GM12878 (cell line): ENCODE measurements around the gene FOXRED2. TPM values are rescaled to one million over a fixed set of nuclear protein-coding genes. Genes with fewer than 3 reads are reported as not detected.

Experiments
- ATAC-seq: fragments of 200-7000 bp; cut with Tn5 transposase; 3 replicates; pipeline ENCODE4 v1.9.1; 2020; ENCODE audit warnings: mild to moderate bottlenecking, moderate library complexity
- BruUV-seq: library from RNA; stranded (reverse); fragments of 400-500 nt; replicated peaks from 2 replicates; lab custom pipeline; 2021; lab: Mats Ljungman, UMichigan
- CTCF ChIA-PET: fragments of 300-600 bp; sonication (Branson Sonifier 250); formaldehyde crosslinking; extraction: SDS; loops from one replicate; lab custom pipeline; 2021; ENCODE audit warnings: inconsistent platforms; lab: Yijun Ruan, JAX
- POLR2A ChIA-PET: fragments of 350-600 bp; formaldehyde crosslinking; extraction: SDS; loops from one replicate; lab custom pipeline; 2021; ENCODE audit warnings: inconsistent platforms; lab: Charles Lee
- RAD21 ChIA-PET: fragments of 300-600 bp; sonication (Branson Sonifier 250); formaldehyde crosslinking; loops from one replicate; lab custom pipeline; 2023; ENCODE audit warnings: antibody characterized with exemption; ENCODE audit not compliant: unreplicated experiment; lab: Charles Lee
- SMC1A ChIA-PET: fragments of 300-600 bp; sonication (Branson Sonifier 250); formaldehyde crosslinking; loops from one replicate; lab custom pipeline; 2023; ENCODE audit not compliant: unreplicated experiment, uncharacterized antibody; lab: Charles Lee
- DNase-seq: peaks from one replicate; pipeline ENCODE4 v3.0.0-alpha.2; 2011; ENCODE audit warnings: low read depth, low spot score
- FAIRE-seq: peaks from 3 replicates; lab custom pipeline; 2011; peaks lifted over from hg19 to GRCh38; lab: Jason Lieb, UNC
- H2AFZ ChIP-seq: 2 replicates; pipeline ENCODE4 v1.6.0; 2011; ENCODE audit warnings: low read depth, low read length, control low read depth; ENCODE audit not compliant: control insufficient read depth
- H3K27ac ChIP-seq: 2 replicates; pipeline ENCODE4 v1.5.1; 2011; ENCODE audit warnings: control low read depth; ENCODE audit not compliant: control insufficient read depth, insufficient read depth
- H3K27me3 ChIP-seq, 2 experiments: replicated peaks in 1 of 2; 2 replicates each; pipeline versions ENCODE4 v1.6.0 to v1.6.1; 2011; ENCODE audit warnings: low read length in 1 of 2; ENCODE audit not compliant: control insufficient read depth in 2 of 2, insufficient read depth in 2 of 2
- H3K36me3 ChIP-seq, 2 experiments: 2 replicates each; pipeline ENCODE4 v1.5.1; 2011; ENCODE audit warnings: low read length in 1 of 2; ENCODE audit not compliant: control insufficient read depth in 2 of 2, insufficient read depth in 2 of 2
- H3K4me1 ChIP-seq: 2 replicates; pipeline ENCODE4 v1.6.1; 2011; ENCODE audit warnings: mild to moderate bottlenecking, low read length, moderate library complexity, mixed read lengths; ENCODE audit not compliant: control insufficient read depth, insufficient read depth
- H3K4me2 ChIP-seq: 2 replicates; pipeline ENCODE4 v1.6.0; 2011; ENCODE audit warnings: control low read depth; ENCODE audit not compliant: control insufficient read depth, insufficient read depth
- H3K4me3 ChIP-seq: fragments of 200-600 bp; sonication (generic); 2 replicates; pipeline ENCODE4 v1.5.1; 2016
- H3K79me2 ChIP-seq: 2 replicates; pipeline ENCODE4 v1.6.0; 2011; ENCODE audit warnings: low read length; ENCODE audit not compliant: control insufficient read depth, insufficient read depth
- H3K9ac ChIP-seq: 2 replicates; pipeline ENCODE4 v1.8.0; 2011; ENCODE audit warnings: low read length, control low read depth, mixed read lengths; ENCODE audit not compliant: control insufficient read depth, insufficient read depth
- H3K9me3 ChIP-seq: replicated peaks from 3 replicates; pipeline ENCODE4 v1.5.1; 2011; ENCODE audit warnings: mild to moderate bottlenecking, low read length; ENCODE audit not compliant: control insufficient read depth, insufficient read depth
- H4K20me1 ChIP-seq: 2 replicates; pipeline ENCODE4 v1.6.0; 2011; ENCODE audit not compliant: control insufficient read depth, insufficient read depth
- ATF7 ChIP-seq: fragments of 450-650 bp; IDR thresholded peaks from 2 replicates; pipeline ENCODE4 v1.6.1; 2016; ENCODE audit warnings: low read depth, mild to moderate bottlenecking
- CHD4 ChIP-seq: fragments of 200-600 bp; sonication (generic); IDR thresholded peaks from 2 replicates; pipeline ENCODE4 v1.6.1; 2016; ENCODE audit warnings: mild to moderate bottlenecking
- DPF2 ChIP-seq: fragments of 450-650 bp; IDR thresholded peaks from 2 replicates; pipeline ENCODE4 v1.6.1; 2017; ENCODE audit warnings: mild to moderate bottlenecking
- NFYA ChIP-seq: IDR thresholded peaks from 2 replicates; pipeline ENCODE4 v1.6.1; 2011; ENCODE audit warnings: low read depth, mild to moderate bottlenecking, low read length, improper control_type of control experiment, borderline replicate concordance
- PML ChIP-seq: IDR thresholded peaks from 2 replicates; pipeline ENCODE4 v1.6.1; 2012; ENCODE audit warnings: low read length, inconsistent platforms
- RB1 ChIP-seq: fragments of 450-650 bp; formaldehyde crosslinking; IDR thresholded peaks from 2 replicates; pipeline ENCODE4 v1.6.1; 2017; ENCODE audit warnings: mild to moderate bottlenecking, borderline replicate concordance
- TCF3 ChIP-seq: IDR thresholded peaks from 2 replicates; pipeline ENCODE4 v1.6.1; 2012; ENCODE audit warnings: low read depth, mild to moderate bottlenecking, low read length, borderline replicate concordance; ENCODE audit not compliant: insufficient read depth
- WGBS: methylation state at CpG from one replicate; pipeline ENCODE4 v1.1.6; 2016; ENCODE audit warnings: low lambda C conversion rate; ENCODE audit not compliant: insufficient replicate concordance, insufficient coverage; ENCODE audit errors: missing lambda C conversion rate; 5-methylcytosine and 5-hydroxymethylcytosine counted together
- in situ Hi-C: fragments of 300-500 bp; cut with MboI; formaldehyde crosslinking; loops from 9 replicates; pipeline ENCODE4 v1.14.3; 2018; ENCODE audit warnings: mixed read lengths
- intact Hi-C: fragments of 100-400 bp; cut with micrococcal nuclease; formaldehyde crosslinking; loops from one replicate; pipeline ENCODE4 v1.14.2; 2022; ENCODE audit not compliant: unreplicated experiment
- polyA plus RNA-seq, 11 experiments: library from polyadenylated mRNA; depleted of rRNA in 4 of 11; unstranded in 6 of 11; stranded (reverse) in 5 of 11; fragments of >200 nt; fragmentation: Nextera tagmentation in 4 of 11; fragmentation: Illumina TruSeq in 1 of 11; extraction: Ambion mirVana in 4 of 11; extraction: Trizol in 1 of 11; gene quantifications; 1 replicate in 1 of 11; 2 replicates in 10 of 11; pipeline versions ENCODE4 v1.2.1 to v1.2.3, GENCODE V29; 2011 to 2016; ENCODE audit warnings: inconsistent platforms in 2 of 11, missing spikeins in 2 of 11, low read depth in 1 of 11
- total RNA-seq, 4 experiments: library from RNA; depleted of rRNA in 3 of 4; stranded (reverse); fragments of >200 nt in 3 of 4; fragmentation: Illumina TruSeq in 1 of 4; extraction: Trizol in 1 of 4; gene quantifications; 2 replicates each; pipeline versions ENCODE4 v1.2.1 to v1.2.3, GENCODE V29; 2013 to 2021
- TF ChIP-seq, protein P1 (sequence below): fragments of 450-650 bp; IDR thresholded peaks from 2 replicates; pipeline ENCODE4 v1.6.1; 2017; ENCODE audit warnings: low read depth, mild to moderate bottlenecking, moderate library complexity
- TF ChIP-seq, protein P2 (sequence below): fragments of 450-650 bp; IDR thresholded peaks from 2 replicates; pipeline ENCODE4 v1.6.1; 2018; ENCODE audit warnings: mild to moderate bottlenecking, low read depth, moderate library complexity; ENCODE audit not compliant: partially characterized antibody
- TF ChIP-seq, protein P3 (sequence below): fragments of 450-650 bp; formaldehyde crosslinking; IDR thresholded peaks from 2 replicates; pipeline ENCODE4 v1.4.0; 2020; ENCODE audit warnings: mild to moderate bottlenecking, moderate library complexity
- TF ChIP-seq, protein P4 (sequence below): fragments of 150-350 bp; IDR thresholded peaks from 2 replicates; pipeline ENCODE4 v1.6.1; 2014; ENCODE audit warnings: mild to moderate bottlenecking, low read depth, low read length

FOXRED2 gene
- total and polyA plus RNA-seq, 10 of the 15 experiments (the other 5 are each of a cell fraction or from before 2014, with no cell fraction given) = 1.8 to 28.8 (median 7.6) TPM

DNA sequence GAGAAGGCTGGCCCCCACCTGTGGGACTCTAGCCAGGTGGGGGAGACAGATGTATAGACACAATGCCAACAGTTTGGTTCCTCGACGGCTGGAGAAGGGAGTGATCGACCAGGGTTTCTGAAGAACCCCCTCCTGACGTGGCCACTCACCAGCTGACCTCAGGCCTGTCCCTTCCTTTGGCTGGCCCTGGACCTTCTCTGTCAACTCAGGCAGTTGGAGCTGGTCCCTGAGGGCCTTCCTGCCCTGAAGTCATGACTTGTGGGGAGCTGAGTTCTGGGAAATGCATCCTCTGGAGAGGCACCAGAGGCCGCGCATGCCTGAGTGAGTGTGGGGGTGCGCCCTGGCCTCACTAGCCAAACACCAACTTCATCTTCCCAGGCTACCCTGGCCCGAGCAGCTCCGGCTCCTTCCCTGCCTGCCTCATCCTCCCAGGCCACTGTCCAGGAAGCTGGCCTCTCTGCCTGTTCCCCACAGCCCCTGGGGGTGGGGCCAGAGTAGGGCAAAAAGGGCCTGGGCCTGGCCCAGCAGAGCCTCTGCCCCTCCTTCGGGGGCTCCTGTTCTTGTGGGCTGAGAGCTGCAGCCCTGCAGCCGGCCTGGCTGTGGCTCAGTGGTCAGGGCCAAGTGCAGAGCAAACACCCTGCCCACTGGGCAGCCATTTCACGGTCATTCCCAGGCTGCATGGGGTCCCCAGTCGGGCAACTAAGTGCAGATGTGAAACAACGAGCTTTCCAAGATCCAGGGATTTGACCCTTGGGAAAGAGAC, 49.0 kb downstream of the FOXRED2 start:
- in situ Hi-C loops = no loop called here
- ChIA-PET CTCF (interaction anchor here (1.0 to 2.9 kb wide), 3 partner anchors 11 to 156 kb away, joined by 4 to 6 read pairs (median 6); no protein-coding TSS in a partner anchor), POLR2A (no interaction called here), RAD21 (interaction anchor here (0.9 to 1.0 kb wide), 3 partner anchors 23 to 159 kb away, joined by 3 to 4 read pairs (median 4); no protein-coding TSS in a partner anchor), SMC1A (no interaction called here)
- WGBS = 84% methylated on average over 14 of the region's 14 CpGs
- Histone ChIP-seq H3K4me1 (peaks cover 20% of the 10 kb centered on the region), H3K9me3 (no peaks in the 10 kb centered on the region), H2AFZ (no peak overlapping the region), H4K20me1 (no peaks in the 10 kb centered on the region), H3K4me2 (no peak overlapping the region), H3K9ac (no peak overlapping the region), H3K79me2 (no peaks in the 10 kb centered on the region; the same call in 1 of the 2 replicates), H3K4me3 (no peak overlapping the region), H3K27me3 (no peaks in the 10 kb centered on the region), H3K36me3 (no peaks in the 10 kb centered on the region), H3K27ac (no peak overlapping the region)
- DNase-seq (no peak), ATAC-seq (no peak), FAIRE-seq (no peak)
- BruUV-seq = no TSS peak
- intact Hi-C loops = no loop called here
- TF ChIP-seq NFYA = no peak
- TF ChIP-seq DPF2 = no peak
- no peak for TF ChIP-seq CHD4
- TF ChIP-seq PML = no peak
- TF ChIP-seq, protein P1, sequence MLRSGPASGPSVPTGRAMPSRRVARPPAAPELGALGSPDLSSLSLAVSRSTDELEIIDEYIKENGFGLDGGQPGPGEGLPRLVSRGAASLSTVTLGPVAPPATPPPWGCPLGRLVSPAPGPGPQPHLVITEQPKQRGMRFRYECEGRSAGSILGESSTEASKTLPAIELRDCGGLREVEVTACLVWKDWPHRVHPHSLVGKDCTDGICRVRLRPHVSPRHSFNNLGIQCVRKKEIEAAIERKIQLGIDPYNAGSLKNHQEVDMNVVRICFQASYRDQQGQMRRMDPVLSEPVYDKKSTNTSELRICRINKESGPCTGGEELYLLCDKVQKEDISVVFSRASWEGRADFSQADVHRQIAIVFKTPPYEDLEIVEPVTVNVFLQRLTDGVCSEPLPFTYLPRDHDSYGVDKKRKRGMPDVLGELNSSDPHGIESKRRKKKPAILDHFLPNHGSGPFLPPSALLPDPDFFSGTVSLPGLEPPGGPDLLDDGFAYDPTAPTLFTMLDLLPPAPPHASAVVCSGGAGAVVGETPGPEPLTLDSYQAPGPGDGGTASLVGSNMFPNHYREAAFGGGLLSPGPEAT = no peak
- TF ChIP-seq, protein P2, sequence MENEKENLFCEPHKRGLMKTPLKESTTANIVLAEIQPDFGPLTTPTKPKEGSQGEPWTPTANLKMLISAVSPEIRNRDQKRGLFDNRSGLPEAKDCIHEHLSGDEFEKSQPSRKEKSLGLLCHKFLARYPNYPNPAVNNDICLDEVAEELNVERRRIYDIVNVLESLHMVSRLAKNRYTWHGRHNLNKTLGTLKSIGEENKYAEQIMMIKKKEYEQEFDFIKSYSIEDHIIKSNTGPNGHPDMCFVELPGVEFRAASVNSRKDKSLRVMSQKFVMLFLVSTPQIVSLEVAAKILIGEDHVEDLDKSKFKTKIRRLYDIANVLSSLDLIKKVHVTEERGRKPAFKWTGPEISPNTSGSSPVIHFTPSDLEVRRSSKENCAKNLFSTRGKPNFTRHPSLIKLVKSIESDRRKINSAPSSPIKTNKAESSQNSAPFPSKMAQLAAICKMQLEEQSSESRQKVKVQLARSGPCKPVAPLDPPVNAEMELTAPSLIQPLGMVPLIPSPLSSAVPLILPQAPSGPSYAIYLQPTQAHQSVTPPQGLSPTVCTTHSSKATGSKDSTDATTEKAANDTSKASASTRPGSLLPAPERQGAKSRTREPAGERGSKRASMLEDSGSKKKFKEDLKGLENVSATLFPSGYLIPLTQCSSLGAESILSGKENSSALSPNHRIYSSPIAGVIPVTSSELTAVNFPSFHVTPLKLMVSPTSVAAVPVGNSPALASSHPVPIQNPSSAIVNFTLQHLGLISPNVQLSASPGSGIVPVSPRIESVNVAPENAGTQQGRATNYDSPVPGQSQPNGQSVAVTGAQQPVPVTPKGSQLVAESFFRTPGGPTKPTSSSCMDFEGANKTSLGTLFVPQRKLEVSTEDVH = no peak
- TF ChIP-seq ATF7 = no peak
- TF ChIP-seq TCF3 = no peak
- TF ChIP-seq RB1 = no peak
- TF ChIP-seq, protein P3, sequence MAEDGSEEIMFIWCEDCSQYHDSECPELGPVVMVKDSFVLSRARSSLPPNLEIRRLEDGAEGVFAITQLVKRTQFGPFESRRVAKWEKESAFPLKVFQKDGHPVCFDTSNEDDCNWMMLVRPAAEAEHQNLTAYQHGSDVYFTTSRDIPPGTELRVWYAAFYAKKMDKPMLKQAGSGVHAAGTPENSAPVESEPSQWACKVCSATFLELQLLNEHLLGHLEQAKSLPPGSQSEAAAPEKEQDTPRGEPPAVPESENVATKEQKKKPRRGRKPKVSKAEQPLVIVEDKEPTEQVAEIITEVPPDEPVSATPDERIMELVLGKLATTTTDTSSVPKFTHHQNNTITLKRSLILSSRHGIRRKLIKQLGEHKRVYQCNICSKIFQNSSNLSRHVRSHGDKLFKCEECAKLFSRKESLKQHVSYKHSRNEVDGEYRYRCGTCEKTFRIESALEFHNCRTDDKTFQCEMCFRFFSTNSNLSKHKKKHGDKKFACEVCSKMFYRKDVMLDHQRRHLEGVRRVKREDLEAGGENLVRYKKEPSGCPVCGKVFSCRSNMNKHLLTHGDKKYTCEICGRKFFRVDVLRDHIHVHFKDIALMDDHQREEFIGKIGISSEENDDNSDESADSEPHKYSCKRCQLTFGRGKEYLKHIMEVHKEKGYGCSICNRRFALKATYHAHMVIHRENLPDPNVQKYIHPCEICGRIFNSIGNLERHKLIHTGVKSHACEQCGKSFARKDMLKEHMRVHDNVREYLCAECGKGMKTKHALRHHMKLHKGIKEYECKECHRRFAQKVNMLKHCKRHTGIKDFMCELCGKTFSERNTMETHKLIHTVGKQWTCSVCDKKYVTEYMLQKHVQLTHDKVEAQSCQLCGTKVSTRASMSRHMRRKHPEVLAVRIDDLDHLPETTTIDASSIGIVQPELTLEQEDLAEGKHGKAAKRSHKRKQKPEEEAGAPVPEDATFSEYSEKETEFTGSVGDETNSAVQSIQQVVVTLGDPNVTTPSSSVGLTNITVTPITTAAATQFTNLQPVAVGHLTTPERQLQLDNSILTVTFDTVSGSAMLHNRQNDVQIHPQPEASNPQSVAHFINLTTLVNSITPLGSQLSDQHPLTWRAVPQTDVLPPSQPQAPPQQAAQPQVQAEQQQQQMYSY (CRISPR knock-in tag) = no peak
- TF ChIP-seq, protein P4, sequence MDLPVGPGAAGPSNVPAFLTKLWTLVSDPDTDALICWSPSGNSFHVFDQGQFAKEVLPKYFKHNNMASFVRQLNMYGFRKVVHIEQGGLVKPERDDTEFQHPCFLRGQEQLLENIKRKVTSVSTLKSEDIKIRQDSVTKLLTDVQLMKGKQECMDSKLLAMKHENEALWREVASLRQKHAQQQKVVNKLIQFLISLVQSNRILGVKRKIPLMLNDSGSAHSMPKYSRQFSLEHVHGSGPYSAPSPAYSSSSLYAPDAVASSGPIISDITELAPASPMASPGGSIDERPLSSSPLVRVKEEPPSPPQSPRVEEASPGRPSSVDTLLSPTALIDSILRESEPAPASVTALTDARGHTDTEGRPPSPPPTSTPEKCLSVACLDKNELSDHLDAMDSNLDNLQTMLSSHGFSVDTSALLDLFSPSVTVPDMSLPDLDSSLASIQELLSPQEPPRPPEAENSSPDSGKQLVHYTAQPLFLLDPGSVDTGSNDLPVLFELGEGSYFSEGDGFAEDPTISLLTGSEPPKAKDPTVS = no peak
